Testis (tissue), 3 donors: ENCODE data around the gene RGL3. TPM values are rescaled to one million over a fixed set of nuclear protein-coding genes. Genes with fewer than 3 reads are reported as not detected.
"Not testable (repeated sequence)": the region's sequence is repeated elsewhere in the genome, so short reads cannot be mapped to it uniquely, and the experiment has no call there.

Experiments
- DNase-seq: peaks from one replicate; pipeline ENCODE4 v3.0.0-alpha.2; 2019
- H3K27ac ChIP-seq, 2 donors: fragments of 200-600 bp; sonication (generic); one replicate each; pipeline ENCODE4 v1.5.1; 2019
- H3K27me3 ChIP-seq: fragments of 200-600 bp; sonication (generic); one replicate; pipeline ENCODE4 v1.5.1; 2019
- H3K36me3 ChIP-seq: fragments of 200-600 bp; sonication (generic); one replicate; pipeline ENCODE4 v1.5.1; 2017; ENCODE audit warnings: low read depth; ENCODE audit errors: missing control alignments
- H3K4me1 ChIP-seq: fragments of 200-600 bp; sonication (generic); one replicate; pipeline ENCODE4 v1.5.1; 2019
- H3K4me3 ChIP-seq, 2 donors: fragments of 200-600 bp; sonication (generic); one replicate each; pipeline ENCODE4 v1.5.1; 2017 to 2019
- H3K9me3 ChIP-seq: fragments of 200-600 bp; sonication (generic); one replicate; pipeline ENCODE4 v1.5.1; 2017
- POLR2A ChIP-seq: fragments of 450-650 bp; IDR thresholded peaks from one replicate; pipeline ENCODE4 v1.6.1; 2017; ENCODE audit warnings: antibody characterized with exemption, mild to moderate bottlenecking, moderate library complexity
- WGBS, 2 donors: methylation state at CpG; one replicate each; pipeline ENCODE4 v1.1.5; 2018; 5-methylcytosine and 5-hydroxymethylcytosine counted together
- intact Hi-C: fragments of 100-400 bp; cut with DNase I; formaldehyde crosslinking; loops from one replicate; pipeline ENCODE4 v1.15.1; 2023; ENCODE audit warnings: low total_unique reads
- polyA plus RNA-seq: library from polyadenylated mRNA; stranded (reverse); fragments of 350-450 nt; fragmentation: Illumina TruSeq; extraction: RNeasy Lipid Tissue Mini Kit (QIAGEN cat#74804); gene quantifications from one replicate; pipeline ENCODE4 v1.2.3, GENCODE V29; 2014; ENCODE audit warnings: low read depth, low replicate concordance; ENCODE audit not compliant: insufficient read depth
- total RNA-seq, 2 donors: library from RNA; depleted of rRNA; stranded (reverse); fragments of >200 nt; gene quantifications; one replicate each; pipeline ENCODE4 v1.2.3, GENCODE V29; 2016
- TF ChIP-seq, protein P1 (sequence below), 3 experiments: fragments of 450-650 bp in 2 of 3; fragments of 200-600 bp in 1 of 3; sonication (generic) in 1 of 3; IDR thresholded peaks; one replicate each; pipeline ENCODE4 v1.5.1; 2016 to 2019; ENCODE audit warnings: antibody characterized with exemption in 3 of 3, mild to moderate bottlenecking in 2 of 3, moderate library complexity in 1 of 3

RGL3 gene
- total and polyA plus RNA-seq, 3 donors from 2014 or later, result 3.1 to 5.5 (median 3.6) TPM

DNA sequence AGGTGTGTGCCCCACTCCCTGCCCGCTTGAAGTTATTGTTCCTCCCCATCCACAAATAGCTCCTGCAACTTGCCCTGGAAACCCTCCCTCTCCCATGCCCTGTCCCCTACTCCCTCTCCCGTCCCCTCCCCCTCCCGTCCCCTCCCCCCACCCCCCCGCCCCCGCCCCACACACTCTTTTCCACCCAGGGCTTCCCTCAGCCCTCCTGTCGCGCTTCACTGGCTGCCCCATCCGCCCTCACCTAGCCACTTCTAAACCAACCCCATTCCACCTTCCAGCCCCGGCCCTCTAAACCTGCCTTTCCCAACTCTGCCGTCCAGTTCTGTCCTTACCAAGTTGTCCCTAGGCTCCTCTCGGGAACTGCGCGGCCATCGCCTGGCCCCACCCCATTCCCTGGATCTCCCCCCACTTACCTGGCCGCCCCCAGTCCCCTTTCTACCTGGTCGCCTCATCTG, 993 bp downstream of the RGL3 start:
- no peak overlapping the region for H3K27ac ChIP-seq
- H3K27me3 ChIP-seq, result no peaks in the 10 kb centered on the region

DNA sequence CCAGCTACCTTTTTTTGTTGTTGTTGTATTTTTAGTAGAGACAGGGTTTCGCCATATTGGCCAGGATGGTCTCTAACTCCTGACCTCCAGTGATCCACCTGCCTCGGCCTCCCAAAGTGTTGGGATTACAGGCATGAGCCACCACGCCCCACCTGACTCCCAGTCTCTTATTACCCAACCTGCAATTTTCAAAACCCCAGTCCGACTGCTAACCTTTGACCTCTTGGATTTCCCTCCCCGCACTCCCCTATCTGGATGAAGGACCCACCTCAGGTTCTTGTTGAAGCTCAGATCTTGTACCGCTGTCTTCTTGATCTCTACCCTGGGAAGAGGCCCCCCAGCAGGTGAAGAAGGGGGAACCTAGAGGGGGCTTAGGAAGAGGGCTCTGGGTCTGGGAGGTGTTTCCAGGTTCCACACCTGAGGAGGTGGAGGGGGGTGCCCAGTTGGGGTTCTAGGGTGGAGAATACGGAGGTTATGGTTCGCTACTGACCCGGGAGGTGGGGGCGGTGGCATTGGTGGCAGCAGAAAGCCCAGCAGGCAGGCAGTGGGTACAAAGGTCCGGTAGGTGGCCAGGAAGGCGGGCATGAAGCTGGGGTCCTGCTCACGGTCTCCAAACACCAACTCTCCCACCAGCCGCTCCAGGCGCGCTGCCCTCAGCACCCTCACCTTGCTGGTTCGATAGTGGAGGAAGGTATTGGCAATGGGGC, 2.6 kb downstream of the RGL3 start:
- Histone ChIP-seq H3K4me1 (peaks cover 8% of the 10 kb centered on the region), H3K36me3 (no peaks in the 10 kb centered on the region), H3K27ac (no peak overlapping the region), H3K4me3 (no peak overlapping the region), H3K9me3 (no peaks in the 10 kb centered on the region), H3K27me3 (no peaks in the 10 kb centered on the region)
- intact Hi-C loops, result no loop called here
- no peak for DNase-seq
- TF ChIP-seq, protein P1, sequence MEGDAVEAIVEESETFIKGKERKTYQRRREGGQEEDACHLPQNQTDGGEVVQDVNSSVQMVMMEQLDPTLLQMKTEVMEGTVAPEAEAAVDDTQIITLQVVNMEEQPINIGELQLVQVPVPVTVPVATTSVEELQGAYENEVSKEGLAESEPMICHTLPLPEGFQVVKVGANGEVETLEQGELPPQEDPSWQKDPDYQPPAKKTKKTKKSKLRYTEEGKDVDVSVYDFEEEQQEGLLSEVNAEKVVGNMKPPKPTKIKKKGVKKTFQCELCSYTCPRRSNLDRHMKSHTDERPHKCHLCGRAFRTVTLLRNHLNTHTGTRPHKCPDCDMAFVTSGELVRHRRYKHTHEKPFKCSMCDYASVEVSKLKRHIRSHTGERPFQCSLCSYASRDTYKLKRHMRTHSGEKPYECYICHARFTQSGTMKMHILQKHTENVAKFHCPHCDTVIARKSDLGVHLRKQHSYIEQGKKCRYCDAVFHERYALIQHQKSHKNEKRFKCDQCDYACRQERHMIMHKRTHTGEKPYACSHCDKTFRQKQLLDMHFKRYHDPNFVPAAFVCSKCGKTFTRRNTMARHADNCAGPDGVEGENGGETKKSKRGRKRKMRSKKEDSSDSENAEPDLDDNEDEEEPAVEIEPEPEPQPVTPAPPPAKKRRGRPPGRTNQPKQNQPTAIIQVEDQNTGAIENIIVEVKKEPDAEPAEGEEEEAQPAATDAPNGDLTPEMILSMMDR (IDR thresholded peaks at IDR 0.05), result no peak
- no peak for TF ChIP-seq POLR2A
- 90 to 91% methylated on average over 17 of the region's 17 CpGs for WGBS, 2 donors

More for the DNA sequence above, 993 bp downstream of the RGL3 start:
- Histone ChIP-seq H3K36me3 (no peaks in the 10 kb centered on the region), H3K4me1 (peaks cover 16% of the 10 kb centered on the region), H3K4me3 (peak overlapping the region; percentile 5 to 27), H3K9me3 (no peaks in the 10 kb centered on the region)
- no peak for TF ChIP-seq POLR2A
- TF ChIP-seq, protein P1 (IDR thresholded peaks at IDR 0.05), result no peak
- no peak for DNase-seq
- 15 to 16% methylated on average over 11 to 13 of the region's 16 CpGs for WGBS, 2 donors
- intact Hi-C loops, result no loop called here

DNA sequence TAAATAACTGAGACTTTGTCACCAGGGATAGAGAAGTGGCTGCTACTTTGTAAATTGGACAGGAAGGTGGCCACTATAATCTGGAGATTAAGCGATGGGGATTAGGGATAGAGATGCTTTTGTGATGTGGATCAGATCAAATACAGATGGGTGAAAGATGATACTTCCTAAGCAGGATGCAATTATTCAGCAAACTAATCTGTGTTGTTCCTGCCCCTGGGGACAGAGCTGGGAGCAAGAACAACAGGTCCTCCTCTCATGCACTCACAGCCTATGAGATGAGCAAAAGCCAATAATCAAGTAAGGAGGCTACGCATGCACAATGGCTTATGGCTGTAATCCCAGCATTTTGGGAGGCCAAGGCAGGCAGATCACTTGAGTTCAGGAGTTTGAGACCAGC, 4.6 kb downstream of the RGL3 start:
- H3K27ac ChIP-seq, result no peak overlapping the region
- intact Hi-C loops, result no loop called here
- no peaks in the 10 kb centered on the region for H3K4me1 ChIP-seq
- no peaks in the 10 kb centered on the region for H3K36me3 ChIP-seq
- H3K4me3 ChIP-seq, result no peak overlapping the region
- no peak for TF ChIP-seq POLR2A
- TF ChIP-seq, protein P1 (IDR thresholded peaks at IDR 0.05), result no peak
- H3K27me3 ChIP-seq, result no peaks in the 10 kb centered on the region
- DNase-seq, result no peak
- WGBS, 2 donors, result 80 to 83% methylated on average over 2 of the region's 2 CpGs
- H3K9me3 ChIP-seq, result no peaks in the 10 kb centered on the region

DNA sequence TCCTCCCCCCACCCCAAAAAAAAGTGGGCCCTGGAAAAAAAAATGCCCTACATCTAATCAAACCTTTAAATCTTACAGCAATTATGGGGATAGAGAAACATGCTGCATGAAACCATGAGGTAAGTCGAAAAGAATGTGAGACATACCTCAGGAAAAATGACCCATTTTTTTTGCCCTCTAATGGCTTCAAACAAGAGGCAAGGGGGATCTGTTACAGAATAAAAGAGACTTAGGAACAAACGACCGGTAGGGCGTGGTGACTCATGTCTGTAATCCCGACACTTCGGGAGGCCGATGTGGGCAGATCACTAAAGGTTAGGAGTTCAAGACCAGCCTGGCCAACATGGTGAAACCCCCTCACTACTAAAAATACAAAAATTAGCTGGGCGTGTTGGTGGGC, 8.4 kb downstream of the RGL3 start:
- TF ChIP-seq, protein P1 (IDR thresholded peaks at IDR 0.05), result no peak
- no peak for TF ChIP-seq POLR2A
- H3K27me3 ChIP-seq, result no peaks in the 10 kb centered on the region
- H3K27ac ChIP-seq, result no peak overlapping the region
- intact Hi-C loops, result no loop called here
- 80% methylated on average over 8 of the region's 8 CpGs for WGBS, 2 donors
- H3K9me3 ChIP-seq, result no peaks in the 10 kb centered on the region
- no peak overlapping the region for H3K4me3 ChIP-seq
- H3K36me3 ChIP-seq, result no peaks in the 10 kb centered on the region
- H3K4me1 ChIP-seq, result no peaks in the 10 kb centered on the region
- DNase-seq, result no peak

DNA sequence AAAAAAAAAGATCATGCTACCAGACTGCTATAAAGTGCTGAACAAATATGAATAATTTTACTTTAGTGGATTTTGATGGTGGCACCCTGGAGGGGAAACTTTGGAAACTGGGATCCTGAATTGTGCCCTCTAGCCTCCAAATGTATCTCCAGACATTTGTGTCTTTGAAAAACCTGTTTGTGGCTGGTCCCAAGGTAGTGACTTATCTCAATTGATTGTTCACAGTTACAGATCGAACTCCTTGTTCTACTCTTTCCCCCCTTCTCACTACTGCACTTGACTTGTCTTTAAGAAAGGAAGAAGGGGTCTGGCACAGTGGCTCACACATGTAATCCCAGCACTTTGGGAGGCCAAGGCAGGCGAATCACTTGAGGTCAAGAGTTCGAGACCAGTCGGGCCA, 10.5 kb downstream of the RGL3 start:
- no peak for DNase-seq
- 84 to 92% methylated on average over 4 of the region's 4 CpGs for WGBS, 2 donors
- no peak overlapping the region for H3K4me3 ChIP-seq
- no peaks in the 10 kb centered on the region for H3K4me1 ChIP-seq
- no peak overlapping the region for H3K27ac ChIP-seq
- intact Hi-C loops, result no loop called here
- H3K9me3 ChIP-seq, result no peaks in the 10 kb centered on the region
- H3K27me3 ChIP-seq, result no peaks in the 10 kb centered on the region
- no peaks in the 10 kb centered on the region for H3K36me3 ChIP-seq
- TF ChIP-seq POLR2A, result no peak
- TF ChIP-seq, protein P1 (IDR thresholded peaks at IDR 0.05), result no peak

DNA sequence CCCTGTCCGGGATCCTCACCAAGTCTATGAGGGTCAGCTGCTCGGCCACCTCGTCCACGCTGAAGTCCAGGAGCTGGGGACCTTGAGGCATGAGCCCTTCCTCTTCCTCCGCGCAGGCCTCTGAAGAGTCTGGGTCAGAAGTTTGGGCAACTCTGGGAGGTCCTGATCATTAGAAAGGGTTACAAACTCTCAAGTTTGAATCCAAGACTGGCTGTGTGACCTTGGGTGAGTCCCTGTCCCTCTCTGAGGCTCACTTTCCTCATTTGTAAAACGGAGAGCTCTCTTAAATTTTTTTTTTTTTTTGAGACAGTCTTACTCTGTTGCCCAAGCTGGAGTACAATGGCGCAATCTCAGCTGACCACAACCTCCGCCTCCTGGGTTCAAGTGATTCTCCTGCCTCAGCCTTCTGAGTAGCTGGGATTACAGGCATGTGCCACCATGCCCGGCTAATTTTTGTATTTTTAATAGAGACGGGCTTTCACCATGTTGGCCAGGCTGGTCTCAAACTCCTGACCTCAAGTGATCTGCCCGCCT, 12.3 kb downstream of the RGL3 start:
- intact Hi-C loops, H3K36me3 ChIP-seq, H3K4me1 ChIP-seq, DNase-seq, H3K27ac ChIP-seq, H3K9me3 ChIP-seq, H3K27me3 ChIP-seq: not testable (repeated sequence)
- WGBS, 2 donors, result 54 to 61% methylated on average over 11 to 12 of the region's 12 CpGs
- H3K4me3 ChIP-seq, result peak overlapping the region; percentile 1 to 30
